Measurements from ENCODE around the gene ST8SIA6. TPM values are rescaled to one million over a fixed set of nuclear protein-coding genes. Genes with fewer than 3 reads are reported as not detected.
A peak's percentile ranks its signal among the peaks of the same experiment; 100 is the strongest.

ST8SIA6 gene
- polyA plus RNA-seq, 2 of the 4 experiments (the other 2 are of a cell fraction): 0.16 to 0.25 TPM

DNA sequence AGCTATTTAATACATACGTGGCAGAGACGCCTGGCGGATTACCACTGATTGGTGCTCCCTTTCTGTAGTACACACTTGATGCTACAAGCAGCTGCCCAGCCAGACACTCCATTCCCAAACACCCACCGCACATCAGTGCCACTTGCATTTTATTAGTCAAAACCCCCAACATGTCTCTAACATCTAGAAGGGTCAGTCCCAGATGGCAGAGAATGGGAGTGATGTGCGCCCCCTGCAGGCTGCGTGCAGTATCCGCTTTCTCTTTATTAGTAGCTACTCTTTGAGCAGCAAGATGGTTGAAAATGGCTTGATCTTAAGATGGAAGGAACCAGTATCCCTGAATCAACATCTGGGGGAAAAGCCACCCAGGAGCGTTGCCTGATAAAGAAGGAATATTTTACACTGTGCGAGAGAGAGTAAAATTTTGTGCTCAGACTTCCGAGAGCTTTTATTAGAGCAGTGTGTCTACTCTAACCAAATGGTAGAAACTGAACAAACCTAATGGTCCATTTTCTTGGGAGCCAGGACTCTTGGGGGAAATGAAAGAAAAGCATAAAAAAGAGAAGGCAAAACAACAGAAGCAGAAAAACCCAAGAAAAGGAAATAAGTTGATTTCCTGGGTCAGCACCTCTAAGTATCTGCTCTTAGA, 78.3 kb downstream of the ST8SIA6 start:
- H3K4me2 ChIP-seq: no peak overlapping the region
- TF ChIP-seq, protein P1, sequence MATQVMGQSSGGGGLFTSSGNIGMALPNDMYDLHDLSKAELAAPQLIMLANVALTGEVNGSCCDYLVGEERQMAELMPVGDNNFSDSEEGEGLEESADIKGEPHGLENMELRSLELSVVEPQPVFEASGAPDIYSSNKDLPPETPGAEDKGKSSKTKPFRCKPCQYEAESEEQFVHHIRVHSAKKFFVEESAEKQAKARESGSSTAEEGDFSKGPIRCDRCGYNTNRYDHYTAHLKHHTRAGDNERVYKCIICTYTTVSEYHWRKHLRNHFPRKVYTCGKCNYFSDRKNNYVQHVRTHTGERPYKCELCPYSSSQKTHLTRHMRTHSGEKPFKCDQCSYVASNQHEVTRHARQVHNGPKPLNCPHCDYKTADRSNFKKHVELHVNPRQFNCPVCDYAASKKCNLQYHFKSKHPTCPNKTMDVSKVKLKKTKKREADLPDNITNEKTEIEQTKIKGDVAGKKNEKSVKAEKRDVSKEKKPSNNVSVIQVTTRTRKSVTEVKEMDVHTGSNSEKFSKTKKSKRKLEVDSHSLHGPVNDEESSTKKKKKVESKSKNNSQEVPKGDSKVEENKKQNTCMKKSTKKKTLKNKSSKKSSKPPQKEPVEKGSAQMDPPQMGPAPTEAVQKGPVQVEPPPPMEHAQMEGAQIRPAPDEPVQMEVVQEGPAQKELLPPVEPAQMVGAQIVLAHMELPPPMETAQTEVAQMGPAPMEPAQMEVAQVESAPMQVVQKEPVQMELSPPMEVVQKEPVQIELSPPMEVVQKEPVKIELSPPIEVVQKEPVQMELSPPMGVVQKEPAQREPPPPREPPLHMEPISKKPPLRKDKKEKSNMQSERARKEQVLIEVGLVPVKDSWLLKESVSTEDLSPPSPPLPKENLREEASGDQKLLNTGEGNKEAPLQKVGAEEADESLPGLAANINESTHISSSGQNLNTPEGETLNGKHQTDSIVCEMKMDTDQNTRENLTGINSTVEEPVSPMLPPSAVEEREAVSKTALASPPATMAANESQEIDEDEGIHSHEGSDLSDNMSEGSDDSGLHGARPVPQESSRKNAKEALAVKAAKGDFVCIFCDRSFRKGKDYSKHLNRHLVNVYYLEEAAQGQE (IDR thresholded peaks at IDR 0.05): no peak
- no peak for TF ChIP-seq CBX2 (IDR thresholded peaks at IDR 0.05; ENCODE audit: borderline replicate concordance, low read depth)
- no peak for TF ChIP-seq PHF8 (IDR thresholded peaks at IDR 0.05; ENCODE audit: borderline replicate concordance, low read depth)
- peak in 1 of 2 experiments; percentile 39; a peak in 2 of 5 replicates for TF ChIP-seq RAD21 (conservative IDR thresholded peaks at IDR 0.05 in 1 of 2, IDR thresholded peaks at IDR 0.05 in 1 of 2)
- TF ChIP-seq HOXB5 (CRISPR knock-in tag; IDR thresholded peaks at IDR 0.05): no peak
- TF ChIP-seq, protein P2, sequence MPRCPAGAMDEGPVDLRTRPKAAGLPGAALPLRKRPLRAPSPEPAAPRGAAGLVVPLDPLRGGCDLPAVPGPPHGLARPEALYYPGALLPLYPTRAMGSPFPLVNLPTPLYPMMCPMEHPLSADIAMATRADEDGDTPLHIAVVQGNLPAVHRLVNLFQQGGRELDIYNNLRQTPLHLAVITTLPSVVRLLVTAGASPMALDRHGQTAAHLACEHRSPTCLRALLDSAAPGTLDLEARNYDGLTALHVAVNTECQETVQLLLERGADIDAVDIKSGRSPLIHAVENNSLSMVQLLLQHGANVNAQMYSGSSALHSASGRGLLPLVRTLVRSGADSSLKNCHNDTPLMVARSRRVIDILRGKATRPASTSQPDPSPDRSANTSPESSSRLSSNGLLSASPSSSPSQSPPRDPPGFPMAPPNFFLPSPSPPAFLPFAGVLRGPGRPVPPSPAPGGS (IDR thresholded peaks at IDR 0.05): no peak
- TF ChIP-seq, protein P3, sequence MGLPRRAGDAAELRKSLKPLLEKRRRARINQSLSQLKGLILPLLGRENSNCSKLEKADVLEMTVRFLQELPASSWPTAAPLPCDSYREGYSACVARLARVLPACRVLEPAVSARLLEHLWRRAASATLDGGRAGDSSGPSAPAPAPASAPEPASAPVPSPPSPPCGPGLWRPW (IDR thresholded peaks at IDR 0.05): no peak
- no peak for TF ChIP-seq JUN (IDR thresholded peaks at IDR 0.05)
- no peak for TF ChIP-seq EHMT2 (IDR thresholded peaks at IDR 0.05; ENCODE audit: low read depth)
- no peak for TF ChIP-seq BHLHE40 (IDR thresholded peaks at IDR 0.05; ENCODE audit: low read depth, low read length)
- TF ChIP-seq, protein P4, sequence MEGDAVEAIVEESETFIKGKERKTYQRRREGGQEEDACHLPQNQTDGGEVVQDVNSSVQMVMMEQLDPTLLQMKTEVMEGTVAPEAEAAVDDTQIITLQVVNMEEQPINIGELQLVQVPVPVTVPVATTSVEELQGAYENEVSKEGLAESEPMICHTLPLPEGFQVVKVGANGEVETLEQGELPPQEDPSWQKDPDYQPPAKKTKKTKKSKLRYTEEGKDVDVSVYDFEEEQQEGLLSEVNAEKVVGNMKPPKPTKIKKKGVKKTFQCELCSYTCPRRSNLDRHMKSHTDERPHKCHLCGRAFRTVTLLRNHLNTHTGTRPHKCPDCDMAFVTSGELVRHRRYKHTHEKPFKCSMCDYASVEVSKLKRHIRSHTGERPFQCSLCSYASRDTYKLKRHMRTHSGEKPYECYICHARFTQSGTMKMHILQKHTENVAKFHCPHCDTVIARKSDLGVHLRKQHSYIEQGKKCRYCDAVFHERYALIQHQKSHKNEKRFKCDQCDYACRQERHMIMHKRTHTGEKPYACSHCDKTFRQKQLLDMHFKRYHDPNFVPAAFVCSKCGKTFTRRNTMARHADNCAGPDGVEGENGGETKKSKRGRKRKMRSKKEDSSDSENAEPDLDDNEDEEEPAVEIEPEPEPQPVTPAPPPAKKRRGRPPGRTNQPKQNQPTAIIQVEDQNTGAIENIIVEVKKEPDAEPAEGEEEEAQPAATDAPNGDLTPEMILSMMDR (IDR thresholded peaks at IDR 0.05): peak; percentile 40
- no peak overlapping the region for H3K27ac ChIP-seq
- FAIRE-seq (no peak), DNase-seq (ENCODE audit: low read depth in 1 of 2, low spot score in 1 of 2) (peak; percentile 7 to 36), ATAC-seq (peak in 1 of 2 experiments; percentile 72; a peak in 3 of 6 replicates)
- ChIA-PET CTCF (interaction anchor here (0.5 to 1.7 kb wide), 5 partner anchors 10 to 1473 kb away, joined by 3 to 11 read pairs (median 3); no protein-coding TSS in a partner anchor), POLR2A (no interaction called here)
- no peaks in the 10 kb centered on the region for H3K9me3 ChIP-seq
- WGBS (ENCODE audit: missing lambda C conversion rate): 56% methylated on average over 10 of the region's 10 CpGs
- no peaks in the 10 kb centered on the region for H3K4me1 ChIP-seq
- no peak overlapping the region for H3K4me3 ChIP-seq

DNA sequence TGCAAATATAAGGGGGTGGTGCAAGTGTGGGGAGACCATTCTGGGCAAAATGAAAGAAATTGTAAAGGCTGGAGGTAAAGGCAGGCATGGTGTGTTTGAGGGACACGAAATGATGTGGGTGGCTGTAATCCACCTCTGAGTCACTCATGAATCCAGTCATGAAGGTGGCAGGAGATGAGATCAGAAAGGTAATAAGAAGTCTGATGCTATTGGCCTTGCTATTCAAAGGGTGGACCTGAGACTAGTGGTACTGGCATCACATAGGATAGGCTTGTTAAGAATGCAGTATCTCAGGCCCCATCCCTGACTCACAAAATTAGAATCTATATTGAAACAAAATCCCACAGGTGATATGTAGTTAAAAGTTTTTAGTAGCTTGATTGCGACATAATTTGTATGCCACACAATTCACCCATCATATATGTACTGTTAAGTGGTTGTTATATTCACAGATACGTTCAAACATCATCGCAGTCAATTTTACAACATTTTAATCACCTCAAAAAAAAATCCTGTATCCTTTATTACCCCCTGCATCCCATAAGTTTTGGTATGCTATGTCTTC, 85.6 kb downstream of the ST8SIA6 start:
- no peak overlapping the region for H3K4me2 ChIP-seq
- CTCF ChIA-PET: interaction anchor here (0.6 kb wide), 1 partner anchor 113 kb away, joined by 4 read pairs; no protein-coding TSS in a partner anchor
- no peak for DNase-seq (ENCODE audit: low read depth in 1 of 2, low spot score in 1 of 2)
- ATAC-seq: no peak
- POLR2A ChIA-PET: no interaction called here
- no peak overlapping the region for H3K27ac ChIP-seq
- H3K4me3 ChIP-seq: no peak overlapping the region
- TF ChIP-seq, protein P5, sequence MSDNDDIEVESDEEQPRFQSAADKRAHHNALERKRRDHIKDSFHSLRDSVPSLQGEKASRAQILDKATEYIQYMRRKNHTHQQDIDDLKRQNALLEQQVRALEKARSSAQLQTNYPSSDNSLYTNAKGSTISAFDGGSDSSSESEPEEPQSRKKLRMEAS (IDR thresholded peaks at IDR 0.05): no peak
- TF ChIP-seq, protein P1 (IDR thresholded peaks at IDR 0.05): no peak
- no peak for TF ChIP-seq EHMT2 (IDR thresholded peaks at IDR 0.05; ENCODE audit: low read depth)
- no peak for TF ChIP-seq JUNB (IDR thresholded peaks at IDR 0.05)
- TF ChIP-seq CEBPB (IDR thresholded peaks at IDR 0.05): 0 out of 4 replicates have a peak, but pooled peaks have one; percentile 16 to 31
- H3K9me3 ChIP-seq: no peaks in the 10 kb centered on the region; the same call in 2 of the 3 replicates
- H3K4me1 ChIP-seq: no peaks in the 10 kb centered on the region
- no peak for FAIRE-seq
- WGBS (ENCODE audit: missing lambda C conversion rate): 24% methylated on average over 4 of the region's 4 CpGs
